Measurements from ENCODE around the gene LONRF2.
A peak's percentile ranks its signal among the peaks of the same experiment; 100 is the strongest.

The LONRF2 gene

GRCh38 chr2:100236166-100236565 is 86.1 kb downstream of the LONRF2 start:
- DNase-seq (ENCODE audit: low read depth in 2 of 2) = no peak

- DNase-seq (ENCODE audit: low read depth in 2 of 2) = no peak
Observed at GRCh38 chr2:100235581-100235980, 86.7 kb downstream of the LONRF2 start.

- no peak for DNase-seq (ENCODE audit: low read depth in 2 of 2)
Observed at GRCh38 chr2:100235098-100235497, 87.2 kb downstream of the LONRF2 start.

GRCh38 chr2:100234141-100234540 is 88.2 kb downstream of the LONRF2 start:
- peak; percentile 22 to 38 for DNase-seq (ENCODE audit: low read depth in 2 of 2)

GRCh38 chr2:100233061-100233460 is 89.2 kb downstream of the LONRF2 start:
- no peak for DNase-seq (ENCODE audit: low read depth in 2 of 2)

GRCh38 chr2:100230754-100231153 is 91.5 kb downstream of the LONRF2 start:
- no peak for DNase-seq (ENCODE audit: low read depth in 2 of 2)

- no peak for DNase-seq (ENCODE audit: low read depth in 2 of 2)
Observed at GRCh38 chr2:100228967-100229366, 93.3 kb downstream of the LONRF2 start.

GRCh38 chr2:100228415-100228814 is 93.9 kb downstream of the LONRF2 start:
- DNase-seq (ENCODE audit: low read depth in 2 of 2) = no peak

- DNase-seq (ENCODE audit: low read depth in 2 of 2) = peak; percentile 42 to 60
Observed at GRCh38 chr2:100224988-100225710, 97.2 kb downstream of the LONRF2 start.

- no peak for DNase-seq (ENCODE audit: low read depth in 2 of 2)
Observed at GRCh38 chr2:100223502-100223901, 98.8 kb downstream of the LONRF2 start.

Measured in fibroblast of skin of left quadriceps (primary cell).